Measurements from ENCODE around the gene DSCAM.

- TF ChIP-seq, protein P1, sequence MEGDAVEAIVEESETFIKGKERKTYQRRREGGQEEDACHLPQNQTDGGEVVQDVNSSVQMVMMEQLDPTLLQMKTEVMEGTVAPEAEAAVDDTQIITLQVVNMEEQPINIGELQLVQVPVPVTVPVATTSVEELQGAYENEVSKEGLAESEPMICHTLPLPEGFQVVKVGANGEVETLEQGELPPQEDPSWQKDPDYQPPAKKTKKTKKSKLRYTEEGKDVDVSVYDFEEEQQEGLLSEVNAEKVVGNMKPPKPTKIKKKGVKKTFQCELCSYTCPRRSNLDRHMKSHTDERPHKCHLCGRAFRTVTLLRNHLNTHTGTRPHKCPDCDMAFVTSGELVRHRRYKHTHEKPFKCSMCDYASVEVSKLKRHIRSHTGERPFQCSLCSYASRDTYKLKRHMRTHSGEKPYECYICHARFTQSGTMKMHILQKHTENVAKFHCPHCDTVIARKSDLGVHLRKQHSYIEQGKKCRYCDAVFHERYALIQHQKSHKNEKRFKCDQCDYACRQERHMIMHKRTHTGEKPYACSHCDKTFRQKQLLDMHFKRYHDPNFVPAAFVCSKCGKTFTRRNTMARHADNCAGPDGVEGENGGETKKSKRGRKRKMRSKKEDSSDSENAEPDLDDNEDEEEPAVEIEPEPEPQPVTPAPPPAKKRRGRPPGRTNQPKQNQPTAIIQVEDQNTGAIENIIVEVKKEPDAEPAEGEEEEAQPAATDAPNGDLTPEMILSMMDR (IDR thresholded peaks at IDR 0.05) = no peak
- TF ChIP-seq E2F4 (CRISPR knock-in tag; IDR thresholded peaks at IDR 0.05; ENCODE audit: borderline replicate concordance, low read depth) (no peak), MXD4 (CRISPR knock-in tag; IDR thresholded peaks at IDR 0.05; ENCODE audit: borderline replicate concordance) (no peak), JUN (CRISPR knock-in tag; IDR thresholded peaks at IDR 0.05) (no peak)
Measured at GRCh38 chr21:40436261-40436660, 410.7 kb downstream of the DSCAM start.
